K562 (cell line): ENCODE data around the gene SMIM15. TPM values are rescaled to one million over a fixed set of nuclear protein-coding genes. Genes with fewer than 3 reads are reported as not detected.

Experiments
- BCL6 ChIP-seq: fragments of 250-450 bp; sonication (Bioruptor Pico); IDR thresholded peaks from 2 replicates; pipeline ENCODE4 v1.4.0; 2020
- NR1H2 ChIP-seq: sonication (generic); formaldehyde crosslinking; IDR thresholded peaks from 2 replicates; pipeline ENCODE4 v1.4.0; 2020; ENCODE audit warnings: mild to moderate bottlenecking, missing genetic modification reagents
- PHF8 ChIP-seq: fragments of 200-600 bp; sonication (generic); IDR thresholded peaks from 2 replicates; pipeline ENCODE4 v1.6.1; 2012; ENCODE audit warnings: mixed run types, mild to moderate bottlenecking, inconsistent platforms, low read length, moderate library complexity, borderline replicate concordance
- ZNF124 ChIP-seq: sonication (generic); formaldehyde crosslinking; IDR thresholded peaks from 2 replicates; pipeline ENCODE4 v1.8.1; 2022; ENCODE audit warnings: missing genetic modification reagents
- ZNF586 ChIP-seq: fragments of 450-650 bp; formaldehyde crosslinking; conservative IDR thresholded peaks from 2 replicates; pipeline ENCODE4 v1.4.0; 2020; ENCODE audit warnings: mild to moderate bottlenecking, moderate library complexity
- polyA plus RNA-seq, 8 experiments: library from polyadenylated mRNA; depleted of rRNA in 4 of 8; stranded (reverse) in 5 of 8; unstranded in 3 of 8; fragments of >200 nt; fragmentation: Nextera tagmentation in 2 of 8; fragmentation: Illumina TruSeq in 1 of 8; extraction: Ambion mirVana in 2 of 8; extraction: Trizol in 1 of 8; gene quantifications; 2 replicates each; pipeline versions ENCODE4 v1.2.1 to v1.2.3, GENCODE V29; 2011 to 2014; ENCODE audit warnings: inconsistent platforms in 1 of 8, missing spikeins in 1 of 8
- total RNA-seq, 7 experiments: library from RNA; depleted of rRNA in 6 of 7; stranded (reverse); fragments of >200 nt in 6 of 7; fragmentation: Illumina TruSeq in 2 of 7; extraction: Trizol in 2 of 7; gene quantifications; 2 replicates each; pipeline versions ENCODE4 v1.2.1 to v1.2.3, GENCODE V29; 2011 to 2021; ENCODE audit warnings: low replicate concordance in 1 of 7
- TF ChIP-seq, protein P1 (sequence below): fragments of 450-650 bp; IDR thresholded peaks from 2 replicates; pipeline ENCODE4 v1.6.1; 2018; ENCODE audit not compliant: partially characterized antibody
- TF ChIP-seq, protein P2 (sequence below): conservative IDR thresholded peaks from 2 replicates; pipeline ENCODE4 v1.6.1; 2011; ENCODE audit warnings: low read depth, mild to moderate bottlenecking, low read length; ENCODE audit not compliant: control insufficient read depth
- TF ChIP-seq, protein P3 (sequence below): sonication (generic); formaldehyde crosslinking; IDR thresholded peaks from 2 replicates; pipeline ENCODE4 v1.8.0; 2022; ENCODE audit warnings: missing genetic modification reagents, mild to moderate bottlenecking, borderline replicate concordance
- TF ChIP-seq, protein P4 (sequence below), 2 experiments: fragments of 450-650 bp; IDR thresholded peaks; 2 replicates each; pipeline ENCODE4 v1.6.1; 2018; ENCODE audit warnings: mild to moderate bottlenecking in 2 of 2, low read depth in 1 of 2; ENCODE audit not compliant: partially characterized antibody in 2 of 2

The SMIM15 gene
- total and polyA plus RNA-seq, 9 of the 15 experiments (the other 6 are each of a cell fraction or from before 2014, with no cell fraction given), result 16.6 to 124 (median 82.0) TPM

DNA sequence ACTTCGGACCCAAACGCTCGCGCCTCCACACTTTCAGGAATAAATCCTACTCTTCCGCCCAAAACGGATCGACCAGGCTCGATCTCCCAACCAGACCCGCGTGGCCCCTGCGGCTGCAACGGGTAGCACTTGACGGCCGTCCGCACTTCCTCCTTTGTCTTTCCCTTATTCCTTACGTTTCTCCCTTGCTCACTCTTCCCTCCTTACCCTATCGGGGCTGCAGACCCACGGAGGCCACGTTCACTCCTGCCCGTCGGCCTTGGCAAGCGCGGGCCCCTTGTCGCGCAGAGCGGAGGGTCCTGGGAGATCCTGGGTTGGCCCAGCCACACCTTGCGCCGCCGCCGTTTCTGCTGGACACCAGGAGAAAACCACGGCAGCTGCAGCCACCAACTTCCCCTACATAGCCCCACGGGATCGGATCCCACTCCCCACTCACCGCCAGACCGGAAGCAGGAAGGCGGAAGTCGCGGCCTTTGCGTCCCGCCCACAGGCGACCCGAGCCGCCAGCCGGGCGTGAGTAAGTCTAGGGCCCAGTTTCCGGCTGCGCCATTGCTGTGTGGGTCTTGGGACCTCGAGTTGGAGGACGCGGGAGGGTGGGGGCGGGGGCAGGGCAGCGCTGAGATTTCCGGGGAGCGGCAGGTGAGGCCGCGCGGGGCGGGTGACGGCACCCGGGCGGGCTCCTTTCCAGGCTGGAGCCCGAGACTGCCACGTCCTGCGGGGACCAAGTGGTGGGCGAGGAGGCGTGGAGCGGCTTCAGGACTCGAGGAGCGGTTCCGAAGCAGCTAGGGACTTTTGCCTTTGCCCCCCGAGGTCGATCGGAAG, at the start of gene SMIM15 (continued):
- TF ChIP-seq, protein P1, sequence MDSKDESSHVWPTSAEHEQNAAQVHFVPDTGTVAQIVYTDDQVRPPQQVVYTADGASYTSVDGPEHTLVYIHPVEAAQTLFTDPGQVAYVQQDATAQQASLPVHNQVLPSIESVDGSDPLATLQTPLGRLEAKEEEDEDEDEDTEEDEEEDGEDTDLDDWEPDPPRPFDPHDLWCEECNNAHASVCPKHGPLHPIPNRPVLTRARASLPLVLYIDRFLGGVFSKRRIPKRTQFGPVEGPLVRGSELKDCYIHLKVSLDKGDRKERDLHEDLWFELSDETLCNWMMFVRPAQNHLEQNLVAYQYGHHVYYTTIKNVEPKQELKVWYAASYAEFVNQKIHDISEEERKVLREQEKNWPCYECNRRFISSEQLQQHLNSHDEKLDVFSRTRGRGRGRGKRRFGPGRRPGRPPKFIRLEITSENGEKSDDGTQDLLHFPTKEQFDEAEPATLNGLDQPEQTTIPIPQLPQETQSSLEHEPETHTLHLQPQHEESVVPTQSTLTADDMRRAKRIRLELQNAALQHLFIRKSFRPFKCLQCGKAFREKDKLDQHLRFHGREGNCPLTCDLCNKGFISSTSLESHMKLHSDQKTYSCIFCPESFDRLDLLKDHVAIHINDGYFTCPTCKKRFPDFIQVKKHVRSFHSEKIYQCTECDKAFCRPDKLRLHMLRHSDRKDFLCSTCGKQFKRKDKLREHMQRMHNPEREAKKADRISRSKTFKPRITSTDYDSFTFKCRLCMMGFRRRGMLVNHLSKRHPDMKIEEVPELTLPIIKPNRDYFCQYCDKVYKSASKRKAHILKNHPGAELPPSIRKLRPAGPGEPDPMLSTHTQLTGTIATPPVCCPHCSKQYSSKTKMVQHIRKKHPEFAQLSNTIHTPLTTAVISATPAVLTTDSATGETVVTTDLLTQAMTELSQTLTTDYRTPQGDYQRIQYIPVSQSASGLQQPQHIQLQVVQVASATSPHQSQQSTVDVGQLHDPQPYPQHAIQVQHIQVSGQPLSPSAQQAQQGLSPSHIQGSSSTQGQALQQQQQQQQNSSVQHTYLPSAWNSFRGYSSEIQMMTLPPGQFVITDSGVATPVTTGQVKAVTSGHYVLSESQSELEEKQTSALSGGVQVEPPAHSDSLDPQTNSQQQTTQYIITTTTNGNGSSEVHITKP, result no peak
- TF ChIP-seq NR1H2 (CRISPR knock-in tag), result no peak; the same call in 1 of the 2 replicates
- no peak for TF ChIP-seq ZNF124
- TF ChIP-seq, protein P2, sequence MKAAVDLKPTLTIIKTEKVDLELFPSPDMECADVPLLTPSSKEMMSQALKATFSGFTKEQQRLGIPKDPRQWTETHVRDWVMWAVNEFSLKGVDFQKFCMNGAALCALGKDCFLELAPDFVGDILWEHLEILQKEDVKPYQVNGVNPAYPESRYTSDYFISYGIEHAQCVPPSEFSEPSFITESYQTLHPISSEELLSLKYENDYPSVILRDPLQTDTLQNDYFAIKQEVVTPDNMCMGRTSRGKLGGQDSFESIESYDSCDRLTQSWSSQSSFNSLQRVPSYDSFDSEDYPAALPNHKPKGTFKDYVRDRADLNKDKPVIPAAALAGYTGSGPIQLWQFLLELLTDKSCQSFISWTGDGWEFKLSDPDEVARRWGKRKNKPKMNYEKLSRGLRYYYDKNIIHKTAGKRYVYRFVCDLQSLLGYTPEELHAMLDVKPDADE, result no peak; the same call in 1 of the 2 replicates
- TF ChIP-seq BCL6, result no peak
- TF ChIP-seq ZNF586 (CRISPR knock-in tag), result no peak
- TF ChIP-seq, protein P3, sequence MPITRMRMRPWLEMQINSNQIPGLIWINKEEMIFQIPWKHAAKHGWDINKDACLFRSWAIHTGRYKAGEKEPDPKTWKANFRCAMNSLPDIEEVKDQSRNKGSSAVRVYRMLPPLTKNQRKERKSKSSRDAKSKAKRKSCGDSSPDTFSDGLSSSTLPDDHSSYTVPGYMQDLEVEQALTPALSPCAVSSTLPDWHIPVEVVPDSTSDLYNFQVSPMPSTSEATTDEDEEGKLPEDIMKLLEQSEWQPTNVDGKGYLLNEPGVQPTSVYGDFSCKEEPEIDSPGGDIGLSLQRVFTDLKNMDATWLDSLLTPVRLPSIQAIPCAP (CRISPR knock-in tag), result no peak
- TF ChIP-seq PHF8, result peak; percentile 99
- TF ChIP-seq, protein P4, sequence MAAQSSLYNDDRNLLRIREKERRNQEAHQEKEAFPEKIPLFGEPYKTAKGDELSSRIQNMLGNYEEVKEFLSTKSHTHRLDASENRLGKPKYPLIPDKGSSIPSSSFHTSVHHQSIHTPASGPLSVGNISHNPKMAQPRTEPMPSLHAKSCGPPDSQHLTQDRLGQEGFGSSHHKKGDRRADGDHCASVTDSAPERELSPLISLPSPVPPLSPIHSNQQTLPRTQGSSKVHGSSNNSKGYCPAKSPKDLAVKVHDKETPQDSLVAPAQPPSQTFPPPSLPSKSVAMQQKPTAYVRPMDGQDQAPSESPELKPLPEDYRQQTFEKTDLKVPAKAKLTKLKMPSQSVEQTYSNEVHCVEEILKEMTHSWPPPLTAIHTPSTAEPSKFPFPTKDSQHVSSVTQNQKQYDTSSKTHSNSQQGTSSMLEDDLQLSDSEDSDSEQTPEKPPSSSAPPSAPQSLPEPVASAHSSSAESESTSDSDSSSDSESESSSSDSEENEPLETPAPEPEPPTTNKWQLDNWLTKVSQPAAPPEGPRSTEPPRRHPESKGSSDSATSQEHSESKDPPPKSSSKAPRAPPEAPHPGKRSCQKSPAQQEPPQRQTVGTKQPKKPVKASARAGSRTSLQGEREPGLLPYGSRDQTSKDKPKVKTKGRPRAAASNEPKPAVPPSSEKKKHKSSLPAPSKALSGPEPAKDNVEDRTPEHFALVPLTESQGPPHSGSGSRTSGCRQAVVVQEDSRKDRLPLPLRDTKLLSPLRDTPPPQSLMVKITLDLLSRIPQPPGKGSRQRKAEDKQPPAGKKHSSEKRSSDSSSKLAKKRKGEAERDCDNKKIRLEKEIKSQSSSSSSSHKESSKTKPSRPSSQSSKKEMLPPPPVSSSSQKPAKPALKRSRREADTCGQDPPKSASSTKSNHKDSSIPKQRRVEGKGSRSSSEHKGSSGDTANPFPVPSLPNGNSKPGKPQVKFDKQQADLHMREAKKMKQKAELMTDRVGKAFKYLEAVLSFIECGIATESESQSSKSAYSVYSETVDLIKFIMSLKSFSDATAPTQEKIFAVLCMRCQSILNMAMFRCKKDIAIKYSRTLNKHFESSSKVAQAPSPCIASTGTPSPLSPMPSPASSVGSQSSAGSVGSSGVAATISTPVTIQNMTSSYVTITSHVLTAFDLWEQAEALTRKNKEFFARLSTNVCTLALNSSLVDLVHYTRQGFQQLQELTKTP (IDR thresholded peaks at IDR 0.05; ENCODE audit: low read depth in 1 of 2, partially characterized antibody in 2 of 2), result peak in 1 of 2 experiments; percentile 56
